Brain microvascular endothelial cell (primary cell): ENCODE data around the gene NUBPL.
"Not testable (repeated sequence)": the region's sequence is repeated elsewhere in the genome, so short reads cannot be mapped to it uniquely, and the experiment has no call there.

ENCODE experiments used
- DNase-seq: peaks from one replicate; pipeline ENCODE4 v3.0.0-alpha.2; 2020
- H3K27ac ChIP-seq: fragments of 250-450 bp; sonication (Bioruptor Pico); 2 replicates; pipeline ENCODE4 v1.5.1; 2020; ENCODE audit warnings: mild to moderate bottlenecking, moderate library complexity
- H3K27me3 ChIP-seq: fragments of 250-450 bp; sonication (Bioruptor Pico); replicated peaks from 2 replicates; pipeline ENCODE4 v1.5.1; 2020; ENCODE audit warnings: mild to moderate bottlenecking
- H3K36me3 ChIP-seq: fragments of 250-450 bp; sonication (Bioruptor Pico); replicated peaks from 2 replicates; pipeline ENCODE4 v1.5.1; 2020; ENCODE audit warnings: mild to moderate bottlenecking
- H3K4me3 ChIP-seq: 2 replicates; pipeline ENCODE4 v1.5.1; 2011; ENCODE audit warnings: low read depth, mild to moderate bottlenecking, control low read depth, low read length, moderate library complexity
- CTCF ChIP-seq: IDR thresholded peaks from 2 replicates; pipeline ENCODE4 v1.5.1; 2011; ENCODE audit warnings: low read depth, mild to moderate bottlenecking, moderate library complexity, low read length, control low read depth, inconsistent platforms; ENCODE audit errors: missing control alignments
- in situ Hi-C: cut with HindIII; loops from 2 replicates; pipeline ENCODE4 v1.10.0; 2017; ENCODE audit warnings: low sequenced_read_pairs, low pct_ligation_motif_present

Gene NUBPL

GRCh38 chr14:31806249-31806648 lies 245.0 kb downstream of the NUBPL start:
- Histone ChIP-seq H3K36me3 (no peaks in the 10 kb centered on the region), H3K27ac (no peak overlapping the region), H3K27me3 (no peaks in the 10 kb centered on the region), H3K4me3 (no peak overlapping the region)
- no peak for DNase-seq
- no peak for TF ChIP-seq CTCF
- in situ Hi-C loops: no loop called here

GRCh38 chr14:31811693-31812628 lies 250.8 kb downstream of the NUBPL start:
- H3K27ac ChIP-seq, H3K4me3 ChIP-seq, DNase-seq, in situ Hi-C loops, H3K36me3 ChIP-seq, H3K27me3 ChIP-seq: not testable (repeated sequence)

- in situ Hi-C loops, H3K4me3 ChIP-seq, H3K27ac ChIP-seq: not testable (repeated sequence)
Measured at GRCh38 chr14:31813724-31814490, 252.7 kb downstream of the NUBPL start.

GRCh38 chr14:31819281-31819680 lies 258.1 kb downstream of the NUBPL start:
- Histone ChIP-seq H3K4me3 (no peak overlapping the region), H3K36me3 (no peaks in the 10 kb centered on the region), H3K27ac (no peak overlapping the region), H3K27me3 (no peaks in the 10 kb centered on the region)
- in situ Hi-C loops: no loop called here
- TF ChIP-seq CTCF: no peak
- DNase-seq: no peak

More at GRCh38 chr14:31813724-31814490, 252.7 kb downstream of the NUBPL start:
- not testable (repeated sequence) for H3K27me3 ChIP-seq, DNase-seq, H3K36me3 ChIP-seq

- Histone ChIP-seq H3K27ac (no peak overlapping the region), H3K36me3 (no peaks in the 10 kb centered on the region), H3K4me3 (no peak overlapping the region), H3K27me3 (no peaks in the 10 kb centered on the region)
- no peak for DNase-seq
- in situ Hi-C loops: no loop called here
- no peak for TF ChIP-seq CTCF
Measured at GRCh38 chr14:31825459-31825858, 264.3 kb downstream of the NUBPL start.

- Histone ChIP-seq H3K36me3 (no peaks in the 10 kb centered on the region), H3K27me3 (no peaks in the 10 kb centered on the region), H3K4me3 (no peak overlapping the region), H3K27ac (no peak overlapping the region)
- TF ChIP-seq CTCF: no peak
- in situ Hi-C loops: no loop called here
- DNase-seq: no peak
Measured at GRCh38 chr14:31827325-31827724, 266.1 kb downstream of the NUBPL start.
